Liver (tissue), 9 donors: ENCODE measurements around the gene KLF18. TPM values are rescaled to one million over a fixed set of nuclear protein-coding genes. Genes with fewer than 3 reads are reported as not detected.

Experiments
- DNase-seq: peaks from one replicate; pipeline ENCODE4 v3.0.0-alpha.2; 2017; ENCODE audit warnings: low spot score
- H3K27ac ChIP-seq, 2 donors: one replicate each; pipeline ENCODE4 v1.7.0; 2013; ENCODE audit warnings: inconsistent platforms in 2 of 2, low read length in 2 of 2, control low read depth in 1 of 2, low read depth in 1 of 2, mild to moderate bottlenecking in 1 of 2
- H3K27me3 ChIP-seq, 4 donors: one replicate each; pipeline versions ENCODE4 v1.6.1 to v1.7.0; 2013; ENCODE audit warnings: low read length in 3 of 4, inconsistent platforms in 1 of 4, mild to moderate bottlenecking in 1 of 4, moderate library complexity in 1 of 4; ENCODE audit not compliant: control insufficient read depth in 4 of 4, insufficient read depth in 4 of 4
- H3K36me3 ChIP-seq, 4 donors: one replicate each; pipeline versions ENCODE4 v1.6.1 to v1.7.0; 2013; ENCODE audit warnings: low read length in 3 of 4, mild to moderate bottlenecking in 3 of 4, low read depth in 1 of 4, moderate library complexity in 1 of 4; ENCODE audit not compliant: control insufficient read depth in 4 of 4, insufficient read depth in 3 of 4
- H3K4me1 ChIP-seq, 4 donors: one replicate each; pipeline versions ENCODE4 v1.6.1 to v1.7.0; 2013; ENCODE audit warnings: low read length in 3 of 4, mild to moderate bottlenecking in 3 of 4, moderate library complexity in 1 of 4; ENCODE audit not compliant: control insufficient read depth in 4 of 4, insufficient read depth in 4 of 4
- H3K4me3 ChIP-seq, 3 donors: one replicate each; pipeline versions ENCODE4 v1.6.1 to v1.7.0; 2013; ENCODE audit warnings: low read length in 3 of 3, control low read depth in 1 of 3, low read depth in 1 of 3, mild to moderate bottlenecking in 1 of 3
- H3K9ac ChIP-seq, 2 donors: one replicate each; pipeline ENCODE4 v1.7.0; 2013; ENCODE audit warnings: low read length in 2 of 2, mild to moderate bottlenecking in 2 of 2, moderate library complexity in 2 of 2, control low read depth in 1 of 2, low read depth in 1 of 2
- H3K9me3 ChIP-seq, 4 donors: one replicate each; pipeline versions ENCODE4 v1.6.1 to v1.7.0; 2013; ENCODE audit warnings: low read length in 3 of 4; ENCODE audit not compliant: control insufficient read depth in 4 of 4
- EGR1 ChIP-seq, 2 donors: IDR thresholded peaks; 2 replicates each; pipeline ENCODE4 v1.6.1; 2016 to 2018; ENCODE audit warnings: antibody characterized with exemption in 2 of 2, low read depth in 2 of 2
- FOXA1 ChIP-seq: IDR thresholded peaks from 2 replicates; pipeline ENCODE4 v1.6.1; 2016; ENCODE audit warnings: antibody characterized with exemption
- FOXA2 ChIP-seq: IDR thresholded peaks from 2 replicates; pipeline ENCODE4 v1.6.1; 2016; ENCODE audit warnings: antibody characterized with exemption
- GABPA ChIP-seq, 2 donors: IDR thresholded peaks in 1 of 2; conservative IDR thresholded peaks in 1 of 2; 2 replicates each; pipeline ENCODE4 v1.6.1; 2016; ENCODE audit warnings: antibody characterized with exemption in 2 of 2, mild to moderate bottlenecking in 1 of 2, moderate library complexity in 1 of 2
- HNF4A ChIP-seq, 2 donors: conservative IDR thresholded peaks; 2 replicates each; pipeline ENCODE4 v1.6.1; 2016; ENCODE audit warnings: antibody characterized with exemption in 2 of 2, mild to moderate bottlenecking in 2 of 2
- HNF4G ChIP-seq: IDR thresholded peaks from 2 replicates; pipeline ENCODE4 v1.6.1; 2016; ENCODE audit warnings: antibody characterized with exemption
- JUND ChIP-seq, 2 donors: IDR thresholded peaks; 2 replicates each; pipeline ENCODE4 v1.6.1; 2016; ENCODE audit warnings: antibody characterized with exemption in 2 of 2
- MAX ChIP-seq: IDR thresholded peaks from 2 replicates; pipeline ENCODE4 v1.6.1; 2016; ENCODE audit warnings: antibody characterized with exemption
- NR2F2 ChIP-seq: IDR thresholded peaks from 2 replicates; pipeline ENCODE4 v1.6.1; 2016; ENCODE audit warnings: antibody characterized with exemption
- RAD21 ChIP-seq, 2 donors: IDR thresholded peaks; 2 replicates each; pipeline ENCODE4 v1.6.1; 2016; ENCODE audit warnings: antibody characterized with exemption in 2 of 2, mild to moderate bottlenecking in 2 of 2
- RXRA ChIP-seq, 2 donors: IDR thresholded peaks; 2 replicates each; pipeline ENCODE4 v1.6.1; 2017 to 2018; ENCODE audit warnings: antibody characterized with exemption in 2 of 2, mild to moderate bottlenecking in 1 of 2
- TAF1 ChIP-seq: conservative IDR thresholded peaks from 2 replicates; pipeline ENCODE4 v1.6.1; 2016; ENCODE audit warnings: antibody characterized with exemption, mild to moderate bottlenecking
- YY1 ChIP-seq: IDR thresholded peaks from 2 replicates; pipeline ENCODE4 v1.6.1; 2016; ENCODE audit warnings: antibody characterized with exemption, mild to moderate bottlenecking
- WGBS: extraction: QIAGEN DNeasy Blood & Tissue Kit; methylation state at CpG from one replicate; pipeline ENCODE4 v1.1.7; 2013; 5-methylcytosine and 5-hydroxymethylcytosine counted together
- polyA plus RNA-seq, 2 donors: library from polyadenylated mRNA; stranded (reverse) in 1 of 2; unstranded in 1 of 2; fragments of 200-250 nt in 1 of 2; fragments of >200 nt in 1 of 2; fragmentation: Nextera tagmentation in 1 of 2; extraction: Ambion mirVana in 1 of 2; gene quantifications; one replicate each; pipeline versions ENCODE4 v1.2.1 to v1.2.3, GENCODE V29; 2013 to 2015
- total RNA-seq, 2 donors: library from RNA; depleted of rRNA; stranded (reverse); fragments of >200 nt; gene quantifications; one replicate each; pipeline ENCODE4 v1.2.3, GENCODE V29; 2014
- TF ChIP-seq, protein P1 (sequence below): fragments of 150-350 bp; IDR thresholded peaks from 2 replicates; pipeline ENCODE4 v1.5.1; 2017; ENCODE audit warnings: improper control_type of control experiment, low read depth, low read length; ENCODE audit not compliant: missing input control
- TF ChIP-seq, protein P2 (sequence below): IDR thresholded peaks from 2 replicates; pipeline ENCODE4 v1.6.1; 2016; ENCODE audit warnings: antibody characterized with exemption
- donor health status: healthy.
- donor health status: healthy.
- donor health status: healthy.
- donor health status: healthy.
- donor health status: healthy.

KLF18 gene
- total and polyA plus RNA-seq, 4 donors = not detected

GRCh38 chr1:44100183-44100868 lies 41.1 kb downstream of the KLF18 start (continued):
- TF ChIP-seq MAX = no peak
- no peak for TF ChIP-seq HNF4G
- TF ChIP-seq GABPA (IDR thresholded peaks at IDR 0.05 in 1 of 2, conservative IDR thresholded peaks at IDR 0.05 in 1 of 2) = no peak
- no peak for TF ChIP-seq YY1
- TF ChIP-seq HNF4A (conservative IDR thresholded peaks at IDR 0.05) = no peak

DNA sequence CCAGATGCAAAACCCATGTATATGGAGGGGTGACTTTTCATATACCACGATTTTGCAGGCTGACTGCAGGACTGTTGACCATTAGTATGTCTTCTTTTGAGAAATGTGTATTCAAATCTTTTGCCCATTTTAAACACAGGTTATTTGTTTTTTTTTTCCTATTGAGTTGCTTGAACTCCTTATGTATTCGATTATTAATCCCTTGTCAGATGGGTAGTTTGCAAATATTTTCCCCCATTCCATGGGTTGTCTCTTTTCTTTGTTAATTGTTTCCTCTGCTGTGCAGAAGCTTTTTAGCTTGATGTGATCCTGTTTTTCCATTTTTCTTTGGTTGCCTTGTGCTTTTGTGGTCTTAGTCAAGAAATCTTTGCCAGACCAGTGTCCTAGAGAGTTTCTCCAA lies 47.4 kb downstream of the KLF18 start:
- DNase-seq = no peak
- no peak overlapping the region for H3K9ac ChIP-seq
- no peak overlapping the region for H3K4me3 ChIP-seq
- peaks cover 0 to 4% (median 0%) of the 10 kb centered on the region in 4 donors for H3K27me3 ChIP-seq
- no peaks in the 10 kb centered on the region for H3K9me3 ChIP-seq
- TF ChIP-seq GABPA (IDR thresholded peaks at IDR 0.05 in 1 of 2, conservative IDR thresholded peaks at IDR 0.05 in 1 of 2) (no peak), FOXA2 (no peak), MAX (no peak), RXRA (IDR thresholded peaks at IDR 0.05) (no peak), TAF1 (no peak), EGR1 (IDR thresholded peaks at IDR 0.05; ENCODE audit: low read depth in 2 of 2) (no peak), HNF4G (no peak), JUND (IDR thresholded peaks at IDR 0.05) (no peak), HNF4A (conservative IDR thresholded peaks at IDR 0.05) (no peak), RAD21 (IDR thresholded peaks at IDR 0.05) (no peak), FOXA1 (no peak), NR2F2 (no peak)
- TF ChIP-seq, protein P1, sequence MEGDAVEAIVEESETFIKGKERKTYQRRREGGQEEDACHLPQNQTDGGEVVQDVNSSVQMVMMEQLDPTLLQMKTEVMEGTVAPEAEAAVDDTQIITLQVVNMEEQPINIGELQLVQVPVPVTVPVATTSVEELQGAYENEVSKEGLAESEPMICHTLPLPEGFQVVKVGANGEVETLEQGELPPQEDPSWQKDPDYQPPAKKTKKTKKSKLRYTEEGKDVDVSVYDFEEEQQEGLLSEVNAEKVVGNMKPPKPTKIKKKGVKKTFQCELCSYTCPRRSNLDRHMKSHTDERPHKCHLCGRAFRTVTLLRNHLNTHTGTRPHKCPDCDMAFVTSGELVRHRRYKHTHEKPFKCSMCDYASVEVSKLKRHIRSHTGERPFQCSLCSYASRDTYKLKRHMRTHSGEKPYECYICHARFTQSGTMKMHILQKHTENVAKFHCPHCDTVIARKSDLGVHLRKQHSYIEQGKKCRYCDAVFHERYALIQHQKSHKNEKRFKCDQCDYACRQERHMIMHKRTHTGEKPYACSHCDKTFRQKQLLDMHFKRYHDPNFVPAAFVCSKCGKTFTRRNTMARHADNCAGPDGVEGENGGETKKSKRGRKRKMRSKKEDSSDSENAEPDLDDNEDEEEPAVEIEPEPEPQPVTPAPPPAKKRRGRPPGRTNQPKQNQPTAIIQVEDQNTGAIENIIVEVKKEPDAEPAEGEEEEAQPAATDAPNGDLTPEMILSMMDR = no peak
- TF ChIP-seq, protein P2, sequence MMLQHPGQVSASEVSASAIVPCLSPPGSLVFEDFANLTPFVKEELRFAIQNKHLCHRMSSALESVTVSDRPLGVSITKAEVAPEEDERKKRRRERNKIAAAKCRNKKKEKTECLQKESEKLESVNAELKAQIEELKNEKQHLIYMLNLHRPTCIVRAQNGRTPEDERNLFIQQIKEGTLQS = no peak
- no peaks in the 10 kb centered on the region for H3K4me1 ChIP-seq
- no peak overlapping the region for H3K27ac ChIP-seq
- WGBS = 77% methylated on average over 2 of the region's 2 CpGs
- H3K36me3 ChIP-seq = no peaks in the 10 kb centered on the region

DNA sequence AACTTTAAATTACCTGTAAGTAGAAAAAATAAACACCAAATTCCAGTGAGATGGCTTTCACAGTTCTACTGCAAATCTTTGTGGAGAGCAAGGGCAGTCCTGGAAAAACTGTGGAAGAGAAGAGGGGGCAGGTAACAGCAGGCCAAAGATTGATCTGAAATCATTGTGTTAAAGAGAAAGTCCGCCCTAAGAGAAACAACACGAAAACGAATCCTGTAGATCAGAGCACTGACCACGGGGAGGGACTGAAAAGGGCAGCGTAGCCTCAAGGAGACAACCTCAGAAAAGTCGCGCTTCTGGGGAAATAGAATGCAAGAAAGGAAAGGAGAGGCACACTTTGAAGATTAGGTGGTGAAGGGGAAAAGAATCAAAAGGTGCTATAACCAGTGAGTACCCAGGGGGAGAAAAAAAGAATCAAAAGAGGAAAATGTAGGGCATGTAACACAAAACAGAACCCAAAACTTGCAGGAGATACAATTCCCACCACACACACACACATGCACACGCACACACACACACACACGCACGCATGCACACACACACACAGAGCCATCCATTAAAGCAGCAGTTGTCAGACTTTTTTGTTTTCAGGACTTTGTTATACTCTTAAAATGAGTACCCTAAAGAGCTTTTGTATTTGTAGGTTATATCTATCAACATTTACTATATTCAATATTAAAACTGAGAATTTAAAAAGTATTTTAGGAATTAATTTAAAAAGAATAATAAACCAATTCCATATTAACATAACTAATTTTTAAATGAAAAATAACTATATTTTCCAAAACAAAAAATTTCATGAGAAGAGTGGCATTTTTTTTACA lies 50.8 kb downstream of the KLF18 start:
- no peaks in the 10 kb centered on the region for H3K9me3 ChIP-seq
- no peak overlapping the region for H3K27ac ChIP-seq
- H3K4me1 ChIP-seq = no peaks in the 10 kb centered on the region
- H3K4me3 ChIP-seq = no peak overlapping the region
- TF ChIP-seq NR2F2 (no peak), HNF4A (conservative IDR thresholded peaks at IDR 0.05) (no peak)
- TF ChIP-seq, protein P1 = no peak
- no peaks in the 10 kb centered on the region for H3K36me3 ChIP-seq
- DNase-seq = no peak
- WGBS = 67% methylated on average over 10 of the region's 10 CpGs
- no peak overlapping the region for H3K9ac ChIP-seq
- H3K27me3 ChIP-seq = peaks cover 0 to 4% (median 0%) of the 10 kb centered on the region in 4 donors
